Measurements from ENCODE around the gene GLCE. TPM values are rescaled to one million over a fixed set of nuclear protein-coding genes. Genes with fewer than 3 reads are reported as not detected.

Gene GLCE
- total RNA-seq, 1 experiment from 2014 or later = 12.5 TPM

DNA sequence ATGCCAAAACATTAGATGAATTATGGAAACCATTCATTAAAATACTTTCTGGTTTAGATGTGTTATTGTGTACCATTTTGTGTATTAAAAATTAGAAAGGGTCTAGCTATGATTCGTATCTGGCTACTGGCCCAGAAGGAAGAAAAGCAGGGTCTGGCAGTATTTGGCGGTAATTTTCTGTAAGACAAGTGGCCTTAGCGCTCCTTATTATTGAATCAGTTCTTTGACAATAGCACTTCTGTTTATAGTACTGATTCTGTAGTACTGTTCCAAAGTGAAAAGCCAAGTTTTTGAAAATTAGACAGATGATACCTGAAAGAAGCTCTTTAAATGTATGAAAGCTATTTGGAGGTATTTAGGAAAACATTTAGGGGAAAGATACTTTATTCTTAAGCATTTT lies 10.2 kb downstream of the GLCE start:
- H3K9me3 Mint-ChIP-seq = no peaks in the 10 kb centered on the region
- no peak overlapping the region for H3K4me3 Mint-ChIP-seq
- no peaks in the 10 kb centered on the region for H3K27me3 Mint-ChIP-seq (ENCODE audit: low read depth)
- no peak overlapping the region for H3K27ac Mint-ChIP-seq
- ChIA-PET POLR2A (no interaction called here), CTCF (no interaction called here)
- ATAC-seq = no peak
- no peak for DNase-seq (ENCODE audit: low spot score)
- TF ChIP-seq NFATC4 (CRISPR knock-in tag; IDR thresholded peaks at IDR 0.05) (no peak), GRHL2 (CRISPR knock-in tag; IDR thresholded peaks at IDR 0.05; ENCODE audit: insufficient replicate concordance, severe bottlenecking) (no peak), RELA (CRISPR knock-in tag; IDR thresholded peaks at IDR 0.05; ENCODE audit: borderline replicate concordance) (no peak)
- TF ChIP-seq, protein P1, sequence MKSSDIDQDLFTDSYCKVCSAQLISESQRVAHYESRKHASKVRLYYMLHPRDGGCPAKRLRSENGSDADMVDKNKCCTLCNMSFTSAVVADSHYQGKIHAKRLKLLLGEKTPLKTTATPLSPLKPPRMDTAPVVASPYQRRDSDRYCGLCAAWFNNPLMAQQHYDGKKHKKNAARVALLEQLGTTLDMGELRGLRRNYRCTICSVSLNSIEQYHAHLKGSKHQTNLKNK (CRISPR knock-in tag; IDR thresholded peaks at IDR 0.05) = no peak
- TF ChIP-seq, protein P2, sequence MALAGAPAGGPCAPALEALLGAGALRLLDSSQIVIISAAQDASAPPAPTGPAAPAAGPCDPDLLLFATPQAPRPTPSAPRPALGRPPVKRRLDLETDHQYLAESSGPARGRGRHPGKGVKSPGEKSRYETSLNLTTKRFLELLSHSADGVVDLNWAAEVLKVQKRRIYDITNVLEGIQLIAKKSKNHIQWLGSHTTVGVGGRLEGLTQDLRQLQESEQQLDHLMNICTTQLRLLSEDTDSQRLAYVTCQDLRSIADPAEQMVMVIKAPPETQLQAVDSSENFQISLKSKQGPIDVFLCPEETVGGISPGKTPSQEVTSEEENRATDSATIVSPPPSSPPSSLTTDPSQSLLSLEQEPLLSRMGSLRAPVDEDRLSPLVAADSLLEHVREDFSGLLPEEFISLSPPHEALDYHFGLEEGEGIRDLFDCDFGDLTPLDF (CRISPR knock-in tag; IDR thresholded peaks at IDR 0.05) = no peak
- H3K4me1 Mint-ChIP-seq = peaks cover 3% of the 10 kb centered on the region; the same call in 1 of the 2 replicates
- H3K36me3 Mint-ChIP-seq = no peaks in the 10 kb centered on the region

DNA sequence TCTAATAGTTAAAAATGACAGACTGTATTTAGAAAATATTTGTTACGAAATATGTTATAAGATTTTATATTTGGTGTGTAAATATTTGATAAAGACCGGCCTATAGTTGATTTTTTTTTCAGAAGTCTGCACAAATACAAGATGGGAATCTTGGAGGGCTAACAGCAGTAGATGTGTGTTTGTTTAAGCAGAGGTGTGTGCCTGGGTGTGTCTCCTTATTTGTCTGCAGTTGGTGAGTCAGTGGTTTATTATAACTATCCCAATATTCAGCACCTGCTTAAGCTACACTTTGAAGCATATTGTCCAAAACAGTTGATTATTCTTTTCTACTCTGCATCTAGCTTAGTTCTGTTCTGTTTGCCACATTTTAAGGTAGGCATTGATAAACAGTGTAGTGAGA lies 12.4 kb downstream of the GLCE start:
- no peaks in the 10 kb centered on the region for H3K9me3 Mint-ChIP-seq
- ATAC-seq (no peak), DNase-seq (ENCODE audit: low spot score) (no peak)
- no peak overlapping the region for H3K4me3 Mint-ChIP-seq
- H3K4me1 Mint-ChIP-seq = peaks cover under 1% of the 10 kb centered on the region; the same call in 1 of the 2 replicates
- ChIA-PET POLR2A (no interaction called here), CTCF (interaction anchor here (0.5 kb wide), 1 partner anchor 110 kb away, joined by 4 read pairs; no protein-coding TSS in a partner anchor)
- TF ChIP-seq, protein P3, sequence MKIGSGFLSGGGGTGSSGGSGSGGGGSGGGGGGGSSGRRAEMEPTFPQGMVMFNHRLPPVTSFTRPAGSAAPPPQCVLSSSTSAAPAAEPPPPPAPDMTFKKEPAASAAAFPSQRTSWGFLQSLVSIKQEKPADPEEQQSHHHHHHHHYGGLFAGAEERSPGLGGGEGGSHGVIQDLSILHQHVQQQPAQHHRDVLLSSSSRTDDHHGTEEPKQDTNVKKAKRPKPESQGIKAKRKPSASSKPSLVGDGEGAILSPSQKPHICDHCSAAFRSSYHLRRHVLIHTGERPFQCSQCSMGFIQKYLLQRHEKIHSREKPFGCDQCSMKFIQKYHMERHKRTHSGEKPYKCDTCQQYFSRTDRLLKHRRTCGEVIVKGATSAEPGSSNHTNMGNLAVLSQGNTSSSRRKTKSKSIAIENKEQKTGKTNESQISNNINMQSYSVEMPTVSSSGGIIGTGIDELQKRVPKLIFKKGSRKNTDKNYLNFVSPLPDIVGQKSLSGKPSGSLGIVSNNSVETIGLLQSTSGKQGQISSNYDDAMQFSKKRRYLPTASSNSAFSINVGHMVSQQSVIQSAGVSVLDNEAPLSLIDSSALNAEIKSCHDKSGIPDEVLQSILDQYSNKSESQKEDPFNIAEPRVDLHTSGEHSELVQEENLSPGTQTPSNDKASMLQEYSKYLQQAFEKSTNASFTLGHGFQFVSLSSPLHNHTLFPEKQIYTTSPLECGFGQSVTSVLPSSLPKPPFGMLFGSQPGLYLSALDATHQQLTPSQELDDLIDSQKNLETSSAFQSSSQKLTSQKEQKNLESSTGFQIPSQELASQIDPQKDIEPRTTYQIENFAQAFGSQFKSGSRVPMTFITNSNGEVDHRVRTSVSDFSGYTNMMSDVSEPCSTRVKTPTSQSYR (CRISPR knock-in tag; IDR thresholded peaks at IDR 0.05) = no peak
- no peak for TF ChIP-seq CREM (CRISPR knock-in tag; IDR thresholded peaks at IDR 0.05)
- TF ChIP-seq, protein P4, sequence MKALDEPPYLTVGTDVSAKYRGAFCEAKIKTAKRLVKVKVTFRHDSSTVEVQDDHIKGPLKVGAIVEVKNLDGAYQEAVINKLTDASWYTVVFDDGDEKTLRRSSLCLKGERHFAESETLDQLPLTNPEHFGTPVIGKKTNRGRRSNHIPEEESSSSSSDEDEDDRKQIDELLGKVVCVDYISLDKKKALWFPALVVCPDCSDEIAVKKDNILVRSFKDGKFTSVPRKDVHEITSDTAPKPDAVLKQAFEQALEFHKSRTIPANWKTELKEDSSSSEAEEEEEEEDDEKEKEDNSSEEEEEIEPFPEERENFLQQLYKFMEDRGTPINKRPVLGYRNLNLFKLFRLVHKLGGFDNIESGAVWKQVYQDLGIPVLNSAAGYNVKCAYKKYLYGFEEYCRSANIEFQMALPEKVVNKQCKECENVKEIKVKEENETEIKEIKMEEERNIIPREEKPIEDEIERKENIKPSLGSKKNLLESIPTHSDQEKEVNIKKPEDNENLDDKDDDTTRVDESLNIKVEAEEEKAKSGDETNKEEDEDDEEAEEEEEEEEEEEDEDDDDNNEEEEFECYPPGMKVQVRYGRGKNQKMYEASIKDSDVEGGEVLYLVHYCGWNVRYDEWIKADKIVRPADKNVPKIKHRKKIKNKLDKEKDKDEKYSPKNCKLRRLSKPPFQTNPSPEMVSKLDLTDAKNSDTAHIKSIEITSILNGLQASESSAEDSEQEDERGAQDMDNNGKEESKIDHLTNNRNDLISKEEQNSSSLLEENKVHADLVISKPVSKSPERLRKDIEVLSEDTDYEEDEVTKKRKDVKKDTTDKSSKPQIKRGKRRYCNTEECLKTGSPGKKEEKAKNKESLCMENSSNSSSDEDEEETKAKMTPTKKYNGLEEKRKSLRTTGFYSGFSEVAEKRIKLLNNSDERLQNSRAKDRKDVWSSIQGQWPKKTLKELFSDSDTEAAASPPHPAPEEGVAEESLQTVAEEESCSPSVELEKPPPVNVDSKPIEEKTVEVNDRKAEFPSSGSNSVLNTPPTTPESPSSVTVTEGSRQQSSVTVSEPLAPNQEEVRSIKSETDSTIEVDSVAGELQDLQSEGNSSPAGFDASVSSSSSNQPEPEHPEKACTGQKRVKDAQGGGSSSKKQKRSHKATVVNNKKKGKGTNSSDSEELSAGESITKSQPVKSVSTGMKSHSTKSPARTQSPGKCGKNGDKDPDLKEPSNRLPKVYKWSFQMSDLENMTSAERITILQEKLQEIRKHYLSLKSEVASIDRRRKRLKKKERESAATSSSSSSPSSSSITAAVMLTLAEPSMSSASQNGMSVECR (CRISPR knock-in tag; IDR thresholded peaks at IDR 0.05; ENCODE audit: borderline replicate concordance) = no peak
- no peaks in the 10 kb centered on the region for H3K27me3 Mint-ChIP-seq (ENCODE audit: low read depth)
- H3K27ac Mint-ChIP-seq = no peak overlapping the region
- no peaks in the 10 kb centered on the region for H3K36me3 Mint-ChIP-seq

DNA sequence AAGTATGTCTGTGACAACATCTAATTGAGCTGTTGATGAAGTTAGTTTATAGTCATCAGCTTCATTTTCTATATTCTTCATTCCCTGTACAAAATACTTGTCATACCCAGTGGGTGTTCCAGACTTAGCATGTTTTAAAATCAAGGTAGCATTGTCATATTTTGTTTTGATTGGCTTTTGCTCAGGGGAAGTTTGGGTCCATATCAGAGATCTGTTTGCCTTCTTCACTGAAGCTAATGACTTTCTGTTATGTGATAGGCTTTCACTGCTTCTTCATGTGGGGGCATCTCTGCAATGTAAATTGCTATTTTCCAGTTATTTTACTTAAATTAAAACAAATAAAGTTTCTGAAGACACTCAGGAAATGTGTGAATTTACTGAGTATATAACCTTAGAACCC lies 15.1 kb downstream of the GLCE start:
- no peaks in the 10 kb centered on the region for H3K36me3 Mint-ChIP-seq
- H3K27ac Mint-ChIP-seq = no peak overlapping the region
- H3K27me3 Mint-ChIP-seq (ENCODE audit: low read depth) = no peaks in the 10 kb centered on the region
- ATAC-seq (no peak), DNase-seq (ENCODE audit: low spot score) (no peak)
- POLR2A ChIA-PET = no interaction called here
- no peaks in the 10 kb centered on the region for H3K9me3 Mint-ChIP-seq
- H3K4me1 Mint-ChIP-seq = no peaks in the 10 kb centered on the region
- H3K4me3 Mint-ChIP-seq = no peak overlapping the region
- CTCF ChIA-PET = no interaction called here
- TF ChIP-seq, protein P5, sequence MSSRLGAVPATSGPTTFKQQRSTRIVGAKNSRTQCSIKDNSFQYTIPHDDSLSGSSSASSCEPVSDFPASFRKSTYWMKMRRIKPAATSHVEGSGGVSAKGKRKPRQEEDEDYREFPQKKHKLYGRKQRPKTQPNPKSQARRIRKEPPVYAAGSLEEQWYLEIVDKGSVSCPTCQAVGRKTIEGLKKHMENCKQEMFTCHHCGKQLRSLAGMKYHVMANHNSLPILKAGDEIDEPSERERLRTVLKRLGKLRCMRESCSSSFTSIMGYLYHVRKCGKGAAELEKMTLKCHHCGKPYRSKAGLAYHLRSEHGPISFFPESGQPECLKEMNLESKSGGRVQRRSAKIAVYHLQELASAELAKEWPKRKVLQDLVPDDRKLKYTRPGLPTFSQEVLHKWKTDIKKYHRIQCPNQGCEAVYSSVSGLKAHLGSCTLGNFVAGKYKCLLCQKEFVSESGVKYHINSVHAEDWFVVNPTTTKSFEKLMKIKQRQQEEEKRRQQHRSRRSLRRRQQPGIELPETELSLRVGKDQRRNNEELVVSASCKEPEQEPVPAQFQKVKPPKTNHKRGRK (CRISPR knock-in tag; IDR thresholded peaks at IDR 0.05; ENCODE audit: borderline replicate concordance) = no peak
- TF ChIP-seq CREB1 (CRISPR knock-in tag; IDR thresholded peaks at IDR 0.05) (no peak), ELF4 (CRISPR knock-in tag; IDR thresholded peaks at IDR 0.05; ENCODE audit: low read depth) (no peak), GABPB1 (CRISPR knock-in tag; IDR thresholded peaks at IDR 0.05) (no peak), MXD4 (CRISPR knock-in tag; IDR thresholded peaks at IDR 0.05; ENCODE audit: borderline replicate concordance) (no peak), ZNF317 (CRISPR knock-in tag; IDR thresholded peaks at IDR 0.05; ENCODE audit: borderline replicate concordance, low read depth) (no peak)
- TF ChIP-seq, protein P6, sequence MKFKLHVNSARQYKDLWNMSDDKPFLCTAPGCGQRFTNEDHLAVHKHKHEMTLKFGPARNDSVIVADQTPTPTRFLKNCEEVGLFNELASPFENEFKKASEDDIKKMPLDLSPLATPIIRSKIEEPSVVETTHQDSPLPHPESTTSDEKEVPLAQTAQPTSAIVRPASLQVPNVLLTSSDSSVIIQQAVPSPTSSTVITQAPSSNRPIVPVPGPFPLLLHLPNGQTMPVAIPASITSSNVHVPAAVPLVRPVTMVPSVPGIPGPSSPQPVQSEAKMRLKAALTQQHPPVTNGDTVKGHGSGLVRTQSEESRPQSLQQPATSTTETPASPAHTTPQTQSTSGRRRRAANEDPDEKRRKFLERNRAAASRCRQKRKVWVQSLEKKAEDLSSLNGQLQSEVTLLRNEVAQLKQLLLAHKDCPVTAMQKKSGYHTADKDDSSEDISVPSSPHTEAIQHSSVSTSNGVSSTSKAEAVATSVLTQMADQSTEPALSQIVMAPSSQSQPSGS (CRISPR knock-in tag; IDR thresholded peaks at IDR 0.05; ENCODE audit: borderline replicate concordance, low read depth) = no peak
- TF ChIP-seq, protein P7, sequence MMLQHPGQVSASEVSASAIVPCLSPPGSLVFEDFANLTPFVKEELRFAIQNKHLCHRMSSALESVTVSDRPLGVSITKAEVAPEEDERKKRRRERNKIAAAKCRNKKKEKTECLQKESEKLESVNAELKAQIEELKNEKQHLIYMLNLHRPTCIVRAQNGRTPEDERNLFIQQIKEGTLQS (CRISPR knock-in tag; conservative IDR thresholded peaks at IDR 0.05) = no peak
- TF ChIP-seq, protein P8, sequence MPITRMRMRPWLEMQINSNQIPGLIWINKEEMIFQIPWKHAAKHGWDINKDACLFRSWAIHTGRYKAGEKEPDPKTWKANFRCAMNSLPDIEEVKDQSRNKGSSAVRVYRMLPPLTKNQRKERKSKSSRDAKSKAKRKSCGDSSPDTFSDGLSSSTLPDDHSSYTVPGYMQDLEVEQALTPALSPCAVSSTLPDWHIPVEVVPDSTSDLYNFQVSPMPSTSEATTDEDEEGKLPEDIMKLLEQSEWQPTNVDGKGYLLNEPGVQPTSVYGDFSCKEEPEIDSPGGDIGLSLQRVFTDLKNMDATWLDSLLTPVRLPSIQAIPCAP (CRISPR knock-in tag; IDR thresholded peaks at IDR 0.05) = no peak

All from WTC11 (cell line).